ENCODE data around the gene CASS4. TPM values are rescaled to one million over a fixed set of nuclear protein-coding genes. Genes with fewer than 3 reads are reported as not detected.

Gene CASS4
- total RNA-seq, 2 experiments from 2014 or later, result 2.7 to 2.8 TPM

GRCh38 chr20:56463428-56463827 lies 51.4 kb downstream of the CASS4 start:
- ChIA-PET CTCF (no interaction called here), POLR2A (no interaction called here)

DNA sequence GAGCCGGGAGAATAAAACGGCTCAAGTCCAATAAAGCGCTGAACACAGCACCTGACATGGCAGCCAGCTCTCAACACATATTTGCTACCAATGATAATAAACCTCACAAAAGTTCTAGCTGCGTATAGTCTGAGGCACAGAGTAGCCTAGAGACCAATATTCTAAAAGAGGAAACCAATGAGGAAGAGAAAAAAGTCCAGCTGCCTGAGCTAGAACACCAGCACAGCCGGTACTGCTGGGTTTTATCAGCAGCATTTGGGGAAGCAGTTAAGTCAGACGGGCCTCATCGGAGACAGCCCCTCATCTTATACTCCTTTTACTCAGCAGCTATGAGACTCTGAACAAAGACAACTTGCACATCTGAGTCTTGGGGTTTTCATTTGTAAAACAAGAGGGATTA lies 53.9 kb downstream of the CASS4 start:
- ChIA-PET POLR2A (no interaction called here), CTCF (no interaction called here)

DNA sequence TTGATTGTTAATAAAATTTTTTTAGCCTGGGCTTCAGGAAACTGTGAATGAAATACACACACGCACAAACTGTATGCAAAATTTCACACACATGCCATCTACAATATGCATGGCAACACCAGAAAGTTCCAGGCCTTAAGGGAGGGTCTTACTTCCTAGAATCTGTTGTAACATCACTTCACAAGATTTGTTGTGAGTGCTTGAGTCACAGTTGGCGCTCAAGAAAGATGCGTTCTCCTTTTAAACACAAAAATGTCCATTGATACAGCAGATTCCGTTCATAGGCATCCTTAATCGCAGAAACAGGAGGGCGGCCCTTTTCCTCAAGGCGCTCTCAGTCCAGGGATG lies 55.9 kb downstream of the CASS4 start:
- ChIA-PET CTCF (interaction anchor here (1.3 to 1.4 kb wide), 2 partner anchors 76 to 108 kb away, joined by 4 read pairs; partner anchors contain the start of gene AURKA), POLR2A (interaction anchor here (1.0 kb wide), 1 partner anchor 56 kb away, joined by 3 read pairs; the partner anchor contains the start of gene CASS4)

DNA sequence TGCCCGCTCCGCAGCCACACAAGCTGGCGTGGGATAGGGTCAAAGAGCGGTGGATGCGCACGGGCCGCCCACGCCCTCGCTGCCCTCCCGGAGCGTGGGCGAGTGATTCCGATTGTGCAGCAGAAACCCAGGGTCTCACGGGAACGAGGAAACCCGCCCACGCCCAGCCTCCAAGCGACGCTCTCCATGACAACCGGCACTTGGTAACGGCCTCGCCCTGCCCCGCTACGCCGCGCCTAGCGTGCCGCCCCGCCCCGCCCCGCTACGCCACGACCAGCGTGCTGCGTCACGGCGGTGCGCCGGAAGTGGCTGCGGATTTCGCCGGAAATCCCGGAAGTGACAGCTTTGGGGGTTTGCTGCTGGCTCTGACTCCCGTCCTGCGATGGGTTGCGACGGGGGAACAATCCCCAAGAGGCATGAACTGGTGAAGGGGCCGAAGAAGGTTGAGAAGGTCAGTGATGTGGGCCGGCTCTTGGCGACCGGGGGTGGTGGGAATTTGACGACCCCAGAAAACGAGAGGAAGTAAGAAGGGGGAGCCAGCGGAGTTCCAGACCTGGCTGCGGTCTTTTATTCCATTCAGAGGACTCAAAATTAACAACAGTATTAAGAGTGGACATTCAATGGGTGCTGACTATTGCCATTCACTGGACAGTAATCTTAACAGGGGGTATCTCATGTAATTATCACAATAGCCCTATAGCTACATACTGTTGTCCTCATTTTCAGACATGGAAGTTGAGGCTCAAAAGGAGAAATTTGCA lies 56.4 kb downstream of the CASS4 start, which contains the start of gene RTF2:
Gene RTF2 (plus strand): TSS at position 312 of the 761 bp plus-strand sequence. CDS start 71 bp downstream, at position 383.
- CTCF ChIA-PET, result interaction anchor here (0.9 to 1.4 kb wide), 4 partner anchors 33 to 109 kb away, joined by 3 to 4 read pairs (median 4); partner anchors contain the start of gene AURKA

GRCh38 chr20:56469077-56469449 lies 57.0 kb downstream of the CASS4 start:
- ChIA-PET CTCF (interaction anchor here (0.9 to 1.4 kb wide), 4 partner anchors 33 to 109 kb away, joined by 3 to 4 read pairs (median 4); partner anchors contain the start of gene AURKA), POLR2A (interaction anchor here (0.7 to 1.1 kb wide), 3 partner anchors 57 to 111 kb away, joined by 3 read pairs; partner anchors contain the start of genes AURKA, CASS4, CSTF1 and FAM210B)

More for the DNA sequence above, 56.4 kb downstream of the CASS4 start, which contains the start of gene RTF2:
- POLR2A ChIA-PET, result interaction anchor here (0.7 to 1.1 kb wide), 3 partner anchors 56 to 110 kb away, joined by 3 read pairs; partner anchors contain the start of genes AURKA, CASS4, CSTF1 and FAM210B

GRCh38 chr20:56483970-56484369 lies 71.9 kb downstream of the CASS4 start:
- ChIA-PET CTCF (interaction anchor here (0.9 kb wide), 1 partner anchor 66 kb away, joined by 3 read pairs; no protein-coding TSS in a partner anchor), POLR2A (no interaction called here)

DNA sequence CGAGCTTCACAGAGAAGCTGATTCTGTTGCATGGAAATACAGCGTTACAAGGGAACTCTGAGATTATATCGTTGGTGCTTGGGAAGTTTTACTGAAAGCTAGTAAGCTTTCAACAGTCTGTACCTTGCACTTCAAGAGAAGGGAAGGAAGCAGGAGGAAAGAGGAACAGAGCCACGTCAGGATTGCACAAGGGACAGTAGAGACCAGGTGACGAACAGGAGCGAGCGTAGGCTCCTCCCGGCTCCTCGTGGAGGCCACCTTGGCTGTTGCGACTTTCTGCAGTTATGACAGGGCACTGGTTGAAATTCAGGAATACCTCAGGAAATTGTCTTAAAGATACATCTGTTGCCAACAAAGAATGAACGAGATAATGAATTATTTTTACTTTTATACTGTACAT lies 75.2 kb downstream of the CASS4 start:
- POLR2A ChIA-PET, result no interaction called here
- CTCF ChIA-PET, result no interaction called here

- POLR2A ChIA-PET, result no interaction called here
- CTCF ChIA-PET, result interaction anchor here (0.7 kb wide), 1 partner anchor 82 kb away, joined by 3 read pairs; no protein-coding TSS in a partner anchor
These were observed 76.5 kb downstream of the CASS4 start for GRCh38 chr20:56488566-56488965.

DNA sequence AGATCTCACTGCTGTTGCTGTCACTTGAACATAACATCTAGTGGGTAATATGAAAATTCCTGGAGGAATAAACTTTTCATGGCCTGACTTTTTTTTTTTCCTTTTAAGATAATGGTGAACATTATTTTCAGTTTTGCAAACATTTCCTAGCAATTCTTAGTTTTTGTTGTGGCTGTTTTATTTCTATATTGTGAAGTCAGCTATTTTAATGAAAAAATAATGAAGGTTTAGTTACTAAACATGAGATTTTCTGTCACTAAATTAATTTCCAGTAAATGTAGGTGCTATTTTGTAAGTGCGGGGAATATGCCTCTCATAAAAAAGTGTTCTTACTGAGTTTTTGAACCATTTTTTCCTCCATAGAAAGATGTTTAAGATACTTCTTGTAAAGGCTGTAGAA lies 89.1 kb downstream of the CASS4 start:
- ChIA-PET CTCF (interaction anchor here (1.7 kb wide), 1 partner anchor 11 kb away, joined by 4 read pairs; no protein-coding TSS in a partner anchor), POLR2A (no interaction called here)

DNA sequence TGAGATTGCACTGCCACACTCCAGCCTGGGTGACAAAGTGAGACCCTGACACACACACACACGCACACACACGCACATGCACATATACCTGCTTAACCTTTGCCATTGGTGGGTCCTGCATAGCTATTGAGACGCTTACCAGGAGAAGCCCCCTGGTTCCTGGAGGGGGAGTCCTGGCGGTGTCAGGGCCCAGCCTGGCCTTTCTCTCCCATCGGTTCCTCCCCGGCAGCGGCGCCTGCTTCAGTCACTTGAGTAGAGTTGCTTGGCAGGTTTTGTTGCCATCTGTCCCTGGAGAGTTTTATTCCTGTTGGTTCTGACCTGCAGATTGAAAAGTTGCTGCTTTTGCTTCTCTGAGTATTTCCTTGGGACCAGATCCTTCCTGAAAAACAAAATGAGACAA lies 91.9 kb downstream of the CASS4 start:
- CTCF ChIA-PET, result interaction anchor here (1.3 kb wide), 1 partner anchor 128 kb away, joined by 3 read pairs; no protein-coding TSS in a partner anchor
- POLR2A ChIA-PET, result no interaction called here

- ChIA-PET POLR2A (no interaction called here), CTCF (no interaction called here)
These were observed 92.4 kb downstream of the CASS4 start for GRCh38 chr20:56504373-56505005.

- ChIA-PET POLR2A (no interaction called here), CTCF (interaction anchor here (0.8 kb wide), 1 partner anchor 37 kb away, joined by 3 read pairs; the partner anchor contains the start of gene RTF2)
These were observed 94.0 kb downstream of the CASS4 start for GRCh38 chr20:56506103-56506502.

Other genes starting within 250 kb of the CASS4 start
- gene MC3R, start 163.5 kb upstream of the CASS4 start, total RNA-seq, result not detected
- 1 to 10 TPM; 4.3 to 4.8 TPM for gene FAM210B, start 53.3 kb upstream of the CASS4 start, total RNA-seq
- gene AURKA, start 20.0 kb upstream of the CASS4 start, total RNA-seq, result 10 to 100 TPM; 64.5 to 69.2 TPM
- gene CSTF1, start 19.6 kb upstream of the CASS4 start, total RNA-seq, result 10 to 100 TPM; 55.7 to 59.7 TPM
- 10 to 100 TPM; 78.2 to 79.7 TPM for gene RTF2, start 56.4 kb downstream of the CASS4 start, total RNA-seq
- under 1 TPM; 0.53 to 0.59 TPM for gene FAM209A, start 112.5 kb downstream of the CASS4 start, total RNA-seq
- gene FAM209B, start 121.0 kb downstream of the CASS4 start, total RNA-seq, result under 1 TPM; 0.48 to 0.86 TPM
- gene TFAP2C, start 217.0 kb downstream of the CASS4 start, total RNA-seq, result not detected